Peyer's patch (tissue), 4 donors: ENCODE data around the gene TMEM242. TPM values are rescaled to one million over a fixed set of nuclear protein-coding genes. Genes with fewer than 3 reads are reported as not detected.
A peak's percentile ranks its signal among the peaks of the same experiment; 100 is the strongest.

Experiments
- DNase-seq, 3 donors: peaks; one replicate each; pipeline ENCODE4 v3.0.0-alpha.2; 2017 to 2019
- H3K27ac ChIP-seq, 4 donors: fragments of 200-600 bp; sonication (generic); one replicate each; pipeline ENCODE4 v1.5.1; 2016 to 2019
- H3K27me3 ChIP-seq, 2 donors: fragments of 200-600 bp; sonication (generic); one replicate each; pipeline ENCODE4 v1.5.1; 2019
- H3K36me3 ChIP-seq, 3 donors: fragments of 200-600 bp; sonication (generic); one replicate each; pipeline ENCODE4 v1.5.1; 2016 to 2019
- H3K4me1 ChIP-seq, 4 donors: fragments of 200-600 bp; sonication (generic); one replicate each; pipeline ENCODE4 v1.5.1; 2016 to 2019
- H3K4me3 ChIP-seq, 4 donors: fragments of 200-600 bp; sonication (generic); 1 replicate in 3 of 4; 2 replicates in 1 of 4; pipeline ENCODE4 v1.5.1; 2016 to 2019; ENCODE audit warnings: mild to moderate bottlenecking in 1 of 4
- H3K9me3 ChIP-seq, 4 donors: fragments of 200-600 bp; sonication (generic); one replicate each; pipeline ENCODE4 v1.5.1; 2016 to 2019; ENCODE audit warnings: mild to moderate bottlenecking in 1 of 4
- CTCF ChIP-seq, 6 experiments: fragments of 450-650 bp in 4 of 6; fragments of 200-600 bp in 2 of 6; sonication (generic) in 1 of 6; IDR thresholded peaks; one replicate each; pipeline ENCODE4 v1.5.1; 2017 to 2019; ENCODE audit warnings: antibody characterized with exemption in 6 of 6, mild to moderate bottlenecking in 3 of 6, moderate library complexity in 1 of 6
- POLR2A ChIP-seq, 2 donors: fragments of 450-650 bp; IDR thresholded peaks; one replicate each; pipeline ENCODE4 v1.5.1; 2017; ENCODE audit warnings: antibody characterized with exemption in 2 of 2, mild to moderate bottlenecking in 2 of 2, moderate library complexity in 2 of 2
- total RNA-seq, 4 donors: library from RNA; depleted of rRNA; stranded (reverse); fragments of >200 nt; gene quantifications; one replicate each; pipeline ENCODE4 v1.1.0, GENCODE V29; 2016

TMEM242 gene
- total RNA-seq, 4 donors from 2014 or later, result 3.3 to 9.4 (median 4.9) TPM

- no peak overlapping the region for H3K4me3 ChIP-seq
- peak overlapping the region in 1 of 4 donors; percentile 86 for H3K27ac ChIP-seq
- H3K36me3 ChIP-seq, result no peaks in the 10 kb centered on the region
- TF ChIP-seq CTCF (IDR thresholded peaks at IDR 0.05) (no peak), POLR2A (IDR thresholded peaks at IDR 0.05) (no peak)
- peak in 2 of 3 donors; percentile 36 to 39 for DNase-seq
- peaks cover 0 to 22% (median 0%) of the 10 kb centered on the region in 4 donors for H3K4me1 ChIP-seq
- H3K27me3 ChIP-seq, result no peaks in the 10 kb centered on the region
- no peaks in the 10 kb centered on the region for H3K9me3 ChIP-seq
Observed at GRCh38 chr6:157242791-157243190, 80.5 kb downstream of the TMEM242 start.

- no peak for DNase-seq
- H3K4me3 ChIP-seq, result peak overlapping the region in 2 of 4 donors; percentile 33 to 34
- no peaks in the 10 kb centered on the region for H3K9me3 ChIP-seq
Observed at GRCh38 chr6:157240960-157241311, 82.4 kb downstream of the TMEM242 start.

GRCh38 chr6:157240059-157240959 is 83.0 kb downstream of the TMEM242 start:
- no peaks in the 10 kb centered on the region for H3K27me3 ChIP-seq

More at GRCh38 chr6:157240960-157241311, 82.4 kb downstream of the TMEM242 start:
- Histone ChIP-seq H3K27ac (peak overlapping the region; percentile 17 to 86 (median 67)), H3K36me3 (no peaks in the 10 kb centered on the region), H3K27me3 (no peaks in the 10 kb centered on the region), H3K4me1 (peaks cover 0 to 32% (median 5%) of the 10 kb centered on the region in 4 donors)
- no peak for TF ChIP-seq POLR2A (IDR thresholded peaks at IDR 0.05)
- TF ChIP-seq CTCF (IDR thresholded peaks at IDR 0.05), result no peak

GRCh38 chr6:157239671-157240058 is 83.7 kb downstream of the TMEM242 start:
- TF ChIP-seq CTCF (IDR thresholded peaks at IDR 0.05) (no peak), POLR2A (IDR thresholded peaks at IDR 0.05) (no peak)
- H3K36me3 ChIP-seq, result no peaks in the 10 kb centered on the region
- H3K9me3 ChIP-seq, result no peaks in the 10 kb centered on the region
- H3K4me1 ChIP-seq, result peaks cover 0 to 41% (median 13%) of the 10 kb centered on the region in 4 donors
- H3K27ac ChIP-seq, result peak overlapping the region in 3 of 4 donors; percentile 59 to 86 (median 75)
- DNase-seq, result no peak
- peak overlapping the region in 1 of 4 donors; percentile 2 for H3K4me3 ChIP-seq
- no peaks in the 10 kb centered on the region for H3K27me3 ChIP-seq

More at GRCh38 chr6:157240059-157240959, 83.0 kb downstream of the TMEM242 start:
- Histone ChIP-seq H3K4me3 (peak overlapping the region; percentile 2 to 34 (median 18)), H3K36me3 (no peaks in the 10 kb centered on the region), H3K9me3 (no peaks in the 10 kb centered on the region), H3K4me1 (peaks cover 0 to 38% (median 10%) of the 10 kb centered on the region in 4 donors), H3K27ac (peak overlapping the region; percentile 17 to 86 (median 67))
- peak in 2 of 3 donors; percentile 78 for DNase-seq
- TF ChIP-seq CTCF (IDR thresholded peaks at IDR 0.05), result no peak
- no peak for TF ChIP-seq POLR2A (IDR thresholded peaks at IDR 0.05)

Other genes with a start within 250 kb of the TMEM242 start
- gene ZDHHC14, start 57.7 kb upstream of the TMEM242 start, total RNA-seq, result 10 to 100 TPM in 3 of 4 donors, 1 to 10 TPM in 1; 9.1 to 20.6 (median 12.5) TPM